Measurements from ENCODE around the gene CAPN3.
"Not testable (repeated sequence)": the region's sequence is repeated elsewhere in the genome, so short reads cannot be mapped to it uniquely, and the experiment has no call there.

The CAPN3 gene

DNA sequence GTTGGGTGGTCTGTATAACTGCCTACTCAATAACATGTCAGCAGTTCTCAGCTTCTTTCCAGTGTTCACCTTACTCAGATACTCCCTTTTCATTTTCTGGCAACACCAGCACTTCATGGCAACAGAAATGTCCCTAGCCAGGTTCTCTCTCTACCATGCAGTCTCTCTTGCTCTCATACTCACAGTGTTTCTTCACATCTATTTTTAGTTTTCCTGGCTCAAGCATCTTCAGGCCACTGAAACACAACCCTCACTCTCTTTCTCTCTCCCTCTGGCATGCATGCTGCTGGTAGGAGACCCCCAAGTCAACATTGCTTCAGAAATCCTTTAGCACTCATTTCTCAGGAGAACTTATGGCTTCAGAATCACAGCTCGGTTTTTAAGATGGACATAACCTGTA lies at the start of gene CAPN3:
Gene CAPN3, plus strand, starts transcription at position 253 of the 400 bp plus-strand sequence. CDS start 305 bp downstream, outside the sequence.
- in situ Hi-C loops (cut with MboI; ENCODE audit: low sequenced_read_pairs): no loop called here

DNA sequence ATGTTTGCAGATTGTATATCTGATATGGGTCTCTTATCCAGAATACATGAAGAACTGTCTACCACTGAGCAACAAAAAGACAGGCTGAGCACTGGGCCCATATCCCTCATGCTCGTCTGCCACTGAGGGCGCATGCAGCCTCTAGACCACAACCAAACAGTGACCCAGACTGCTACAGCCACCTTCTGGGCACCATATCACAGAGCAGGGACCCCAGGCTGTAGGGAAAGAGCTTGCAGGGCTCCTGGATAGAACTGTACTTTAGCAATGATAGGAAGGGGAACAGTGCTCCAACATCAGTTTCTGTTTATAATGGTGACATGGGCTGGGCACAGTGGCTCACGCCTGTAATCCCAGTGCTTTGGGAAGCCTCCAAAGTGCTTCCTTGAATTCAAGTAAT lies 45.8 kb upstream of the CAPN3 start:
- in situ Hi-C loops (cut with MboI; ENCODE audit: low sequenced_read_pairs): no loop called here

- in situ Hi-C loops (cut with MboI; ENCODE audit: low sequenced_read_pairs): no loop called here
Measured at GRCh38 chr15:42314818-42315217, 44.5 kb upstream of the CAPN3 start.

- in situ Hi-C loops (cut with MboI; ENCODE audit: low sequenced_read_pairs): no loop called here
Measured at GRCh38 chr15:42315521-42315920, 43.8 kb upstream of the CAPN3 start.

DNA sequence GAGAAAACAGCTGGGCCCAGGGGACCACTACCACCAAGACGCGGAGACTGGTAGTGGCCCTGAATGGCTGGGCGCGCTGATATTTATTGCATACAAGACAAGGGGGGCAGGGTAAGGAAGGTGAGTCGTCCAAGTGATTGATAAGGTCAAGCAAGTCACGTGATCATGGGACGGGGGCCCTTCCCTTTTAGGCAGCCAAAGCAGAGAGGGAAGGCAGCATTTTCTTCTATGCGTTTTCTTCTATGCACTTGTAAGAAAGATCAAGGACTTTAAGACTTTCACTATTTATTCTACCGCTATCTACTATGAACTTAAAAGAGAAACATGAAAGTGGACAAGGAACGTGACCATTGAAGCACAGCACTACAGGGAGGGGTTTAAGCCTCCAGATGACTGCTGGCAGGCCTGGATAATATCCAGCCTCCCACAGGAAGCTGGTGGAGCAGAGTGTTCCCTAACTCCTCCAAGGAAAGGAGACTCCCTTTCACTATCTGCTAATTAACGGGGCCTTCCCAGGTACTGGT lies 43.0 kb upstream of the CAPN3 start:
- in situ Hi-C loops (cut with MboI; ENCODE audit: low sequenced_read_pairs): not testable (repeated sequence)

DNA sequence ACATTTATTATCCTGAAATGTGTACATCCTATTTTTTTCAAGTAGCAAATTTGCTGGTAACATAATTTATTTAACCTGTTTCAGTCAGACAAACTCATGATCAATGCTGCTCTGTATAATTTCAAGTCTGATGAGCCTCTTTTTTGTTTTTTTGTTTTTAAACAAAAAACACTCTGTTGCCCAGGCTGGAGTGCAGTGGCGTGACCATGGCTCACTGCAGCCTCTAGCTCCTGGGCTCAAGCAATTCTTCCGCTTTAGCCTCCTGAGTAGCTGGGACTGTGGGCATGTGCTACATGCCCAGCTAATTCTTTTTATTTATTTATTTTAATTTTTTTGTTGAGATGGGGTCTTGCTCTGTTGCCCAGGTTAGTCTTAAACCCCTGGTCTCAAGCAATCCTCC lies 40.1 kb upstream of the CAPN3 start:
- in situ Hi-C loops (cut with MboI; ENCODE audit: low sequenced_read_pairs): no loop called here

GRCh38 chr15:42324308-42324707 lies 35.0 kb upstream of the CAPN3 start:
- in situ Hi-C loops (cut with MboI; ENCODE audit: low sequenced_read_pairs): no loop called here

GRCh38 chr15:42329161-42329560 lies 30.1 kb upstream of the CAPN3 start:
- in situ Hi-C loops (cut with MboI; ENCODE audit: low sequenced_read_pairs): no loop called here

DNA sequence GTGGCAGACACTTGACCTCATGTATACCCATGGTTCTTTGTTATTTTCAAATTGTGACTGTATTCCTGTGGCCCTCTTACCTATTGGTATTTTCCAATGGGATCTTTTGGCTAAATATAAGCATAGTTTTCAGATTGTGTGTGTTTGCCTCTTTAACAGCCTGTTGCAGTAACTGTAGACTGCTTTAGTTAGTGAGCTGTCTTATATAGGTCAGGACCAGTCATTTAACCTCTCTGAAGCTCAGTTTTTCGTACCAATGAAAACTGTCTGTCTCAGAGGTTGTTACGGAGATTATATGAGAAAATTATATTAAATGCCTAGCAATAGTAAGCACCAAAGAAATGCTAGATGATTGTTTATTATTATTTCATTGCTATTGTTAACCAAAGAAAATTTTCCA lies 29.3 kb upstream of the CAPN3 start:
- in situ Hi-C loops (cut with MboI; ENCODE audit: low sequenced_read_pairs): no loop called here

GRCh38 chr15:42331235-42331634 lies 28.1 kb upstream of the CAPN3 start:
- in situ Hi-C loops (cut with MboI; ENCODE audit: low sequenced_read_pairs): no loop called here

- in situ Hi-C loops (cut with MboI; ENCODE audit: low sequenced_read_pairs): no loop called here
Measured at GRCh38 chr15:42332331-42332730, 27.0 kb upstream of the CAPN3 start.

- in situ Hi-C loops (cut with MboI; ENCODE audit: low sequenced_read_pairs): no loop called here
Measured at GRCh38 chr15:42335074-42335473, 24.2 kb upstream of the CAPN3 start.

DNA sequence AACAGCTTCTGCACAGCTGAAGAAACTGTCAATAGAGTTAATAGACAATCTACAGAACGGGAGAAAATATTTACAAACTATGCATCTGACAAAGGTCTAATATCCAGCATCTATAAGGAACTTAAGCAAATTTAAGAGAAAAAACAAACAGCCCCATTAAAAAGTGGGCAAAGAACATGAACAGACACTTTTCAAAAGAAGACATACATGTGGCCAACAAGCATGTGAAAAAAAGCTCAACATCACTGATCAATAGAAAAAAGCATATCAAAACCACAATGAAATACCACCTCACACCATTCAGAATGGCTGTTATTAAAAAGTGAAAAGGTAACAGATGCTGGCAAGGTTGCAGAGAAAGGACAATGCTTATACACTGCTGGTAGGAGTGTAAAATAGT lies 22.7 kb upstream of the CAPN3 start:
- in situ Hi-C loops (cut with MboI; ENCODE audit: low sequenced_read_pairs): not testable (repeated sequence)

DNA sequence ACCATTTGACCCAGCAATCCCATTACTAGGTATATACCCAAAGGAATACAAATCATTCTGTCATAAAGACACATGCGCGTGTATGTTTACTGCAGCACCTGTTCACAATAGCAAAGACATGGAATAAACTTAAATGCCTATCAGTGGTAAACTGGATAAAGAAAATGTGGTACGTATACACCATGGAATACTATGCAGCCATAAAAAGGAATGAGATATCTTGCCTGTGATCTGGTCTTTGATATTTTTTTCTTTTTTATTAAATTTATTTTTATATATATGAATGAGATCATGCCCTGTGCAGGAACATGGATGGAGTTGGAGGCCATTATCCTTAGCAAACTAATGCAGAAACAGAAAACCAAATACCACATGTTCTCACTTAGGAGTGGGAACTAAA lies 22.2 kb upstream of the CAPN3 start:
- in situ Hi-C loops (cut with MboI; ENCODE audit: low sequenced_read_pairs): not testable (repeated sequence)

- in situ Hi-C loops (cut with MboI; ENCODE audit: low sequenced_read_pairs): no loop called here
Measured at GRCh38 chr15:42338500-42338899, 20.8 kb upstream of the CAPN3 start.

DNA sequence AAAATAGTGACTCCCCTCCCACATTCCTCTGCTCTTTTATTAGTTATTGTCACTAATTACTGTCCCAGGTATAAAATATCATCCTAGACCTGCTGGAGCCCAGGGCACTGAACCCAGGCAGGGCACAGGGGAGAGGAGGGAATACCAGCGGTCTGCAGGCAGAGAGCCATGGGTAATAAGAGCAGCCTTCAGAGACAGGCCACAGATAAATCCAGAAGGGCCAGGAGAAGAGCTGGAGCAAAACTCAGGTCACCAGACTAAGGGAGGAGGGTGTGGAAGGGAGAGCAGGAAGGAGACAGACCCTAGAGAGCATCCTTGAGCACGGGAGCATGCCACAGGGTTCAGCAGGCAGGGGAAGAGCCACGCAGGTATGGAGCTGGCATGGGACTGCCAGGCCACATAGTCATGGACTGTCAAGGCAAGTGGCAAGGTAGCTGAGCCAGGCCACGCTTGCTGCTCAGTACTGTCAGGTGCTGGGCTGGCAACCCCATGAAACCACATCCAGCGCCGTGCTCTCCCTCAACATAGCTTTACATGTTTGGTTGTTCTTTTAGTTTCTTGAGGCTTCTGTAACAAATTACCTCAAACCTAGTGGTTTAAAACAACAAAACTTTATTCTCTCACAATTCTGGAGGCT lies 15.6 kb upstream of the CAPN3 start:
- in situ Hi-C loops (cut with MboI; ENCODE audit: low sequenced_read_pairs): no loop called here

DNA sequence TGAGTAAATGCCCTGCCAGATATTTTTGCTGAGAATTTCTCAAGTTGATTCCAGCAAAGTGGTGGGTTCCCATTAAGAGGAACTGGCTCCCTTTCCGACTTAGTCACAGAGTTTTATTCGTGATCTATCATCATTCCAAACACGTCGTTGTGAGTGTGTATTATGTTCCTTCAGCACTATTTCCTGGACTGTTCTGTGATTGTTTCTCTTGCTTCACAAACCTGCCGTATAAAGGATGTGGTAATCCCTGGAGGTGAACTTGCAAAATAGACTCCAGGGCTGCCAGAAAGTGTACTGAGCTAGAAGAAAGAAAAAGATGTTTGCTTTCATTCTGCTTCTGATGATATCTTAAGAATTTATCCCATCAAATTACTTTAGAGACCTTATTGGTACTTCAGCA lies 14.5 kb upstream of the CAPN3 start:
- in situ Hi-C loops (cut with MboI; ENCODE audit: low sequenced_read_pairs): no loop called here

- in situ Hi-C loops (cut with MboI; ENCODE audit: low sequenced_read_pairs): no loop called here
Measured at GRCh38 chr15:42345504-42345903, 13.8 kb upstream of the CAPN3 start.

GRCh38 chr15:42348083-42348482 lies 11.2 kb upstream of the CAPN3 start:
- in situ Hi-C loops (cut with MboI; ENCODE audit: low sequenced_read_pairs): no loop called here

- in situ Hi-C loops (cut with MboI; ENCODE audit: low sequenced_read_pairs): no loop called here
Measured at GRCh38 chr15:42349186-42349585, 10.1 kb upstream of the CAPN3 start.

GRCh38 chr15:42352401-42352800 lies 6.9 kb upstream of the CAPN3 start:
- in situ Hi-C loops (cut with MboI; ENCODE audit: low sequenced_read_pairs): no loop called here

DNA sequence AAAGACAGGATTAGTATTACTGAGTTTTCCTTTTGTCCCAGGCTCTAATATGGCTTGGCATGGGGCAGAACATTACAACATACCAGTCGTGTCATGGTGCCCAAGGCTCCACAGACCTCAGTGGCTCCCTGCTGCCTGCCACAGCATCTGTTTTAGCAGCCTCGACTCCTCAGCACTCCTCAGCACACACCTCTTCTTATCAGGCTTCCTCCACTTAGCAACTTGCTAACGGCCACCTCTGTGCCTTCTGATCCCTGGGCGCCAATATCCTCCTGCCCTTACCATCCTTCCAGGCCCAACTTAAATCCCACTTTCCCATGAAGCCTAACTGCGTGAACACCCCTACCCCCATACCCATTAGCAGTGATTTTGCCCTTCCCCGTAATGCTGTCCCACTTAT lies 6.2 kb upstream of the CAPN3 start:
- in situ Hi-C loops (cut with MboI; ENCODE audit: low sequenced_read_pairs): no loop called here

DNA sequence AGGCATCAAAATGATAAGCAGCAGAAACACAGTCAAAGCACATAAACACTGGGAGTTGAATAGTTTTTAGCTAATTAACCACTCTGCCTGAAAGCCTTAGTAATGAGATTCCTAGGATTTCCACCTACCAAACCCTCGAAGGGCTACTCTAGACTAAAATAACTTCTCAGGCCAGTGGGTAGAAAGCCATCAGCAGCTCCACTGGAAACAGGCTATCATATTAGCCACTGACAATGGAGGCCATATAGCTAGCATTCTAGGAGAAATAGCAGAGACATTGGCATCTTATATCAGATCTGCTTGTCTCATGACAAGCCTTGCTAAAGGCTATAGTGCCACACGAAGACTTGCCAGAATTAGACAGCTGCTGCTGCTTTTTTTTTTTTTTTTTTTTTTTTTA lies 4.5 kb upstream of the CAPN3 start:
- in situ Hi-C loops (cut with MboI; ENCODE audit: low sequenced_read_pairs): no loop called here
